Cardiac septum (tissue), 1 donor: ENCODE measurements around the gene GSTT2. TPM values are rescaled to one million over a fixed set of nuclear protein-coding genes. Genes with fewer than 3 reads are reported as not detected.

Source experiments
- DNase-seq: peaks from one replicate; pipeline ENCODE4 v3.0.0-alpha.2; 2020; ENCODE audit warnings: low spot score
- intact Hi-C: fragments of 100-400 bp; cut with DNase I; formaldehyde crosslinking; loops from one replicate; pipeline ENCODE4 v1.14.0; 2022
- total RNA-seq: library from RNA; stranded (reverse); fragmentation: NEBNext Ultra II Directional; extraction: Animal tissue kit (Norgen Biotek cat#: 25700); gene quantifications from one replicate; pipeline ENCODE4 v1.2.1, GENCODE V29; 2021
- donor health status: DM: no; HTN: no; CAD: no.

Gene GSTT2
- total RNA-seq, 1 donor from 2014 or later = 0.43 TPM

GRCh38 chr22:24006207-24006913, 26.4 kb downstream of the GSTT2 start:
- intact Hi-C loops = loop anchor here (5.0 to 10.0 kb wide), 3 partner anchors 156 to 258 kb away; no protein-coding TSS in a partner anchor
- no peak for DNase-seq

GRCh38 chr22:24006914-24007214, 26.9 kb downstream of the GSTT2 start:
- DNase-seq = no peak
- intact Hi-C loops = loop anchor here (5.0 to 10.0 kb wide), 3 partner anchors 155 to 258 kb away; no protein-coding TSS in a partner anchor

GRCh38 chr22:24007253-24008021, 27.5 kb downstream of the GSTT2 start:
- no peak for DNase-seq
- intact Hi-C loops = loop anchor here (5.0 to 10.0 kb wide), 3 partner anchors 155 to 257 kb away; no protein-coding TSS in a partner anchor

GRCh38 chr22:24008022-24008283, 28.0 kb downstream of the GSTT2 start:
- intact Hi-C loops = loop anchor here (5.0 to 10.0 kb wide), 3 partner anchors 154 to 257 kb away; no protein-coding TSS in a partner anchor

GRCh38 chr22:24008381-24009226, 28.7 kb downstream of the GSTT2 start:
- intact Hi-C loops = loop anchor here (5.0 to 10.0 kb wide), 3 partner anchors 154 to 256 kb away; no protein-coding TSS in a partner anchor
- DNase-seq = no peak

More at GRCh38 chr22:24008022-24008283, 28.0 kb downstream of the GSTT2 start:
- no peak for DNase-seq

GRCh38 chr22:24009227-24010017, 29.5 kb downstream of the GSTT2 start:
- intact Hi-C loops = loop anchor here (5.0 to 10.0 kb wide), 3 partner anchors 153 to 255 kb away; no protein-coding TSS in a partner anchor
- DNase-seq = no peak

- DNase-seq = no peak
- intact Hi-C loops = no loop called here
Measured at GRCh38 chr22:24010018-24010391, 30.1 kb downstream of the GSTT2 start.

- intact Hi-C loops = no loop called here
- DNase-seq = no peak
Measured at GRCh38 chr22:24011735-24012068, 31.8 kb downstream of the GSTT2 start.

- intact Hi-C loops = no loop called here
Measured at GRCh38 chr22:24016156-24016555, 36.2 kb downstream of the GSTT2 start.

GRCh38 chr22:24021304-24021703, 41.4 kb downstream of the GSTT2 start:
- no peak for DNase-seq
- intact Hi-C loops = no loop called here

More at GRCh38 chr22:24016156-24016555, 36.2 kb downstream of the GSTT2 start:
- DNase-seq = no peak

GRCh38 chr22:24023204-24023789, 43.4 kb downstream of the GSTT2 start:
- intact Hi-C loops = no loop called here
- DNase-seq = no peak

- DNase-seq = no peak
- intact Hi-C loops = no loop called here
Measured at GRCh38 chr22:24024354-24024753, 44.4 kb downstream of the GSTT2 start.

GRCh38 chr22:24025475-24025874, 45.5 kb downstream of the GSTT2 start:
- no peak for DNase-seq
- intact Hi-C loops = no loop called here

- intact Hi-C loops = no loop called here
Measured at GRCh38 chr22:24026056-24026455, 46.1 kb downstream of the GSTT2 start.

GRCh38 chr22:24026733-24027132, 46.8 kb downstream of the GSTT2 start:
- DNase-seq = no peak
- intact Hi-C loops = no loop called here

More at GRCh38 chr22:24026056-24026455, 46.1 kb downstream of the GSTT2 start:
- DNase-seq = no peak

- intact Hi-C loops = no loop called here
Measured at GRCh38 chr22:24027389-24027975, 47.5 kb downstream of the GSTT2 start.

GRCh38 chr22:24027991-24028390, 48.1 kb downstream of the GSTT2 start:
- DNase-seq = no peak
- intact Hi-C loops = no loop called here

More at GRCh38 chr22:24027389-24027975, 47.5 kb downstream of the GSTT2 start:
- DNase-seq = no peak

- no peak for DNase-seq
- intact Hi-C loops = no loop called here
Measured at GRCh38 chr22:24028533-24028932, 48.6 kb downstream of the GSTT2 start.

GRCh38 chr22:24029304-24029703, 49.4 kb downstream of the GSTT2 start:
- intact Hi-C loops = no loop called here
- DNase-seq = no peak
